ENCODE measurements around the gene CCDC88C. TPM values are rescaled to one million over a fixed set of nuclear protein-coding genes. Genes with fewer than 3 reads are reported as not detected.
A peak's percentile ranks its signal among the peaks of the same experiment; 100 is the strongest.

Gene CCDC88C
- total RNA-seq, 2 experiments from 2014 or later = 269 to 287 TPM

DNA sequence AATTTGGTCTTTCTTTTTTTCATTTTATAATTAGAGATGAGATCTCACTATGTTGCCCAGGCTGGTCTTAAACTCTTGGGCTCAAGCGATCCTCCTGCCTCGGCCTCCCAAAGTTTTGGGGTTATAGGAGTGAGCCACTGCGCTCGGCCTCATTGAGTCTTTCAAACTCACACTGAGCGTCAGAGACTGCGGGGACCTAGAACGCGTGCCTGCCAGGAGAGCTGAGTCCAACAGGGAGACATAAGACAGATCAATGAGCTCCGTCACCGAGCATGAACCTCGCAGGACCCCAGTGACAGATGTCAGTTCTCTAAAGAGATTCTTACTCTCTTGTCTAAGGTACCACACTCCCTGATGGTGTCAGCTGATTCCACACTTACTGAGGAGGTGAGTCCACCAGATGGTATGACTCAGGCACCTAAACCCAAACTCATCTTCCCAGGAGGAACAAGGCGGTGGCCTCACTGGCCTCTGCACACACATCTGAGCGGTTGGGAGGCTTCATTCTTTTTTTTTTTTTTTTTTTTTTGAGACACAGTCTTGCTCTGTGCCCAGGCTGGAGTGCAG, 58.9 kb downstream of the CCDC88C start:
- ATAC-seq (ENCODE audit: poor library complexity) = no peak
- no peaks in the 10 kb centered on the region for H3K9me3 Mint-ChIP-seq
- no peak overlapping the region for H3K4me3 ChIP-seq (ENCODE audit: low read length)
- peak overlapping the region; percentile 73 for H3K27ac Mint-ChIP-seq
- no peak for DNase-seq
- H3K4me1 ChIP-seq (ENCODE audit: insufficient read depth, low read length) = peaks cover 98% of the 10 kb centered on the region
- no peaks in the 10 kb centered on the region for H3K27me3 ChIP-seq (ENCODE audit: control insufficient read depth in 1 of 2, insufficient read depth in 2 of 2, low read length in 2 of 2)
- intact Hi-C loops (cut with DNase I, micrococcal nuclease) = no loop called here
- H3K4me1 Mint-ChIP-seq (ENCODE audit: low read depth) = peaks cover 82% of the 10 kb centered on the region
- H3K4me3 Mint-ChIP-seq = no peak overlapping the region
- POLR2A ChIA-PET = interaction anchor here (1.6 kb wide), 1 partner anchor 59 kb away, joined by 6 read pairs; the partner anchor contains the start of gene CCDC88C
- CTCF ChIA-PET = interaction anchor here (0.8 kb wide), 1 partner anchor 211 kb away, joined by 3 read pairs; no protein-coding TSS in a partner anchor
- H3K9me3 ChIP-seq (ENCODE audit: control insufficient read depth in 1 of 2, insufficient read depth in 1 of 2, low read length in 2 of 2) = no peaks in the 10 kb centered on the region
- TF ChIP-seq CTCF (IDR thresholded peaks at IDR 0.05) = no peak
- H3K27me3 Mint-ChIP-seq = no peaks in the 10 kb centered on the region
- H3K27ac ChIP-seq (ENCODE audit: low read depth in 1 of 2, low read length in 2 of 2) = no peak overlapping the region
- H3K36me3 ChIP-seq (ENCODE audit: insufficient read depth, low read length) = peaks cover 65% of the 10 kb centered on the region
- peaks cover 82% of the 10 kb centered on the region for H3K36me3 Mint-ChIP-seq (ENCODE audit: low read depth)

DNA sequence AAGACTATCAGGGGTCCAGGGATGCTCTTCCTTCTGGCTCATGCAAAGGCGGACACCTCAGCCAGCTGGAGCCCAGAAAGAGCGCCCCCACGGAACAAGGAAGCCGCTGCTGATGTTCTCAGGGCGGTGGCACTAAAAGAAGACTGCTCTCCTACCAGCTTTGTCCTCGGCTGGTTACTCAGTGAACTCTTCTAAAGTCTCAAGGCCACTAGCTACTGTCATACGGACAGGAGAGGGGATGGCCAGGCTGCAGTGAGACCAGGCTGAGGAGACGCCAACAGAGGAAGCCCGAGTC, 59.6 kb downstream of the CCDC88C start:
- no peak overlapping the region for H3K4me3 ChIP-seq (ENCODE audit: low read length)
- H3K27ac ChIP-seq (ENCODE audit: low read depth in 1 of 2, low read length in 2 of 2) = no peak overlapping the region
- no peaks in the 10 kb centered on the region for H3K27me3 ChIP-seq (ENCODE audit: control insufficient read depth in 1 of 2, insufficient read depth in 2 of 2, low read length in 2 of 2)
- TF ChIP-seq CTCF (IDR thresholded peaks at IDR 0.05) = no peak
- Mint-ChIP-seq H3K4me3 (no peak overlapping the region), H3K36me3 (ENCODE audit: low read depth) (peaks cover 89% of the 10 kb centered on the region), H3K4me1 (ENCODE audit: low read depth) (peaks cover 90% of the 10 kb centered on the region), H3K27ac (peak overlapping the region; percentile 73), H3K27me3 (no peaks in the 10 kb centered on the region), H3K9me3 (no peaks in the 10 kb centered on the region)
- intact Hi-C loops (cut with DNase I, micrococcal nuclease) = no loop called here
- ATAC-seq (ENCODE audit: poor library complexity) (no peak), DNase-seq (no peak)
- ChIA-PET POLR2A (interaction anchor here (0.6 to 5.2 kb wide), 2 partner anchors 16 to 60 kb away, joined by 3 to 37 read pairs; partner anchors contain the start of gene CCDC88C), CTCF (interaction anchor here (0.6 kb wide), 1 partner anchor 721 kb away, joined by 4 read pairs; no protein-coding TSS in a partner anchor)
- peaks cover 70% of the 10 kb centered on the region for H3K36me3 ChIP-seq (ENCODE audit: insufficient read depth, low read length)
- H3K9me3 ChIP-seq (ENCODE audit: control insufficient read depth in 1 of 2, insufficient read depth in 1 of 2, low read length in 2 of 2) = no peaks in the 10 kb centered on the region
- peaks cover 99% of the 10 kb centered on the region for H3K4me1 ChIP-seq (ENCODE audit: insufficient read depth, low read length)

- Mint-ChIP-seq H3K4me1 (ENCODE audit: low read depth) (peaks cover 92% of the 10 kb centered on the region), H3K9me3 (no peaks in the 10 kb centered on the region), H3K4me3 (no peak overlapping the region), H3K27me3 (no peaks in the 10 kb centered on the region), H3K27ac (peak overlapping the region; percentile 94), H3K36me3 (ENCODE audit: low read depth) (peaks cover 85% of the 10 kb centered on the region)
- Histone ChIP-seq H3K9me3 (ENCODE audit: control insufficient read depth in 1 of 2, insufficient read depth in 1 of 2, low read length in 2 of 2) (no peaks in the 10 kb centered on the region), H3K4me1 (ENCODE audit: insufficient read depth, low read length) (peaks cover 99% of the 10 kb centered on the region), H3K27me3 (ENCODE audit: control insufficient read depth in 1 of 2, insufficient read depth in 2 of 2, low read length in 2 of 2) (no peaks in the 10 kb centered on the region), H3K36me3 (ENCODE audit: insufficient read depth, low read length) (peaks cover 74% of the 10 kb centered on the region), H3K27ac (ENCODE audit: low read depth in 1 of 2, low read length in 2 of 2) (peak overlapping the region in 1 of 2 donors; percentile 22), H3K4me3 (ENCODE audit: low read length) (no peak overlapping the region)
- no peak for DNase-seq
- CTCF ChIA-PET = no interaction called here
- TF ChIP-seq CTCF (IDR thresholded peaks at IDR 0.05) = no peak
- ATAC-seq (ENCODE audit: poor library complexity) = no peak
- intact Hi-C loops (cut with DNase I, micrococcal nuclease) = no loop called here
- POLR2A ChIA-PET = interaction anchor here (0.6 to 5.2 kb wide), 3 partner anchors 10 to 60 kb away, joined by 3 to 37 read pairs (median 10); partner anchors contain the start of gene CCDC88C
These were observed 60.2 kb downstream of the CCDC88C start for GRCh38 chr14:91357272-91358024.
